Measurements from ENCODE around the gene PPP1R13L.
"Not testable (repeated sequence)": the region's sequence is repeated elsewhere in the genome, so short reads cannot be mapped to it uniquely, and the experiment has no call there.

PPP1R13L gene, protein sequence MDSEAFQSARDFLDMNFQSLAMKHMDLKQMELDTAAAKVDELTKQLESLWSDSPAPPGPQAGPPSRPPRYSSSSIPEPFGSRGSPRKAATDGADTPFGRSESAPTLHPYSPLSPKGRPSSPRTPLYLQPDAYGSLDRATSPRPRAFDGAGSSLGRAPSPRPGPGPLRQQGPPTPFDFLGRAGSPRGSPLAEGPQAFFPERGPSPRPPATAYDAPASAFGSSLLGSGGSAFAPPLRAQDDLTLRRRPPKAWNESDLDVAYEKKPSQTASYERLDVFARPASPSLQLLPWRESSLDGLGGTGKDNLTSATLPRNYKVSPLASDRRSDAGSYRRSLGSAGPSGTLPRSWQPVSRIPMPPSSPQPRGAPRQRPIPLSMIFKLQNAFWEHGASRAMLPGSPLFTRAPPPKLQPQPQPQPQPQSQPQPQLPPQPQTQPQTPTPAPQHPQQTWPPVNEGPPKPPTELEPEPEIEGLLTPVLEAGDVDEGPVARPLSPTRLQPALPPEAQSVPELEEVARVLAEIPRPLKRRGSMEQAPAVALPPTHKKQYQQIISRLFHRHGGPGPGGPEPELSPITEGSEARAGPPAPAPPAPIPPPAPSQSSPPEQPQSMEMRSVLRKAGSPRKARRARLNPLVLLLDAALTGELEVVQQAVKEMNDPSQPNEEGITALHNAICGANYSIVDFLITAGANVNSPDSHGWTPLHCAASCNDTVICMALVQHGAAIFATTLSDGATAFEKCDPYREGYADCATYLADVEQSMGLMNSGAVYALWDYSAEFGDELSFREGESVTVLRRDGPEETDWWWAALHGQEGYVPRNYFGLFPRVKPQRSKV

DNA sequence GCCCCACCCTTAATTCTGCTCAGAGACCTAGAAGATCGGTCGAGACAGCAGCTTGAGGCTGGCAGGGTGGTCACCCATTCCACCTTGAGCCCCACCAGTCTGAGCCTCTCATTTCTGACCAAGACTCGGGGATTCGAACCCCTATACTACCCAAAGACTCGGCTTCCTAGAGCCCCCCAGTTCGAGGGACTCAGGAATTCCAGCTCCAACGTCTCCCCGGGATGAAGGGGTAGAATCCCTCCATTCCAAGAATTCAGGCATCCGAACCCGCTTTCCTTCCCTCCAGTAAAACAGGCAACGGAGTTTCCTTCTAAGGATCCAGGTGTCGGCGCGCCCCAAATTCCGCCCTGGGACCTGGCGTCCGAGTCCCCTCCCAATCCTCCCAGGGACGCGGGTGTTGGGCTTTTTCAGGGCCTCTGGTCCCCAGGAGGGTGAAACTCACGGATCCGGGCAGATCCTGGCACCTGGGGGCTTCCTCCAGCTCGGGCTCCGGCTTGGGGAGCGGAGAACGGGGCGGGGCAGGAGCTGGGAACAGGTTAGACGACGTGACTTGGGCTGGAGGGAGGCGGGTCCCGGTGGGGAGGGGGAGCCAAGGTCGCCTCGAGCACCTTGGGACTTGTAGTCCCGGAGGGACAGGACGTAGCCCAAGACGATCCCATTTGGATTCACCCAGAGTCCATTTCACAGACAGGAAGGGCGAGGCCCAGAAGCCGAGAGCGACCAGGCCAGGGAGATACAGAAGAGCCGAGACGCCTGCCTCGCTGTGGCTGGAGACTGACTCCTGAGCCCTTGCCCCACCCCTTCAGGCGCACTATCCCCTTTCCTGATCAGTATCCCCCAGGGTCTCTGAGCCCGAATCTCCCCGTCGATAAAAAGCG, at the start of gene PPP1R13L:
TSS of gene PPP1R13L (minus strand) at position 513 of the 878 bp plus-strand sequence. CDS start 6,751 bp downstream, outside the sequence.
- no peak for DNase-seq

DNA sequence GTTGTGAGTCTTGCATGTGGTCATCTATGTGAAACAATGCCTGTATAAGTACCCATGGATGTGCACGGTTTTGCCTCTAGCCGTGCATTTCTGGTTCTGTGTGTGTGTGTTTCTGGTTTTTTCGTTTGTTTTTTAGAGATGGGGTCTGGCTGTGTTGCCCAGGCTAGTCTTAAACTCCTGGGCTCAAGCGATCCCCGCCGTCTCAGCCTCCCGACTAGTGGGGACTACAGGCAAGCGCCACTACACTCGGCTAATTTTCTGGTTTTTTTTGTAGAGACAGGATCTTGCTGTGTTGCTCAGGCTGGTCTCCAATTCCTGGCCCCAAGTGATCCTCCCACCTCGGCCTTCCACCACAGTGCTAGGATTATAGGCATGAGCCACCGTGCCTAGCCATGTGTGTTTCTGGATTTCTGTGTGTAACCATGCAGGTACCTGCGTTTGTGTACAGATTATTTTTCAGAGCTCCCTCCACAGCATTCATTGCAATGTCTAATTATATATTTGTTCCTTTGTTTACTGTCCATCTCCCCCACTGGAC, 47.0 kb upstream of the PPP1R13L start:
- DNase-seq, result no peak

DNA sequence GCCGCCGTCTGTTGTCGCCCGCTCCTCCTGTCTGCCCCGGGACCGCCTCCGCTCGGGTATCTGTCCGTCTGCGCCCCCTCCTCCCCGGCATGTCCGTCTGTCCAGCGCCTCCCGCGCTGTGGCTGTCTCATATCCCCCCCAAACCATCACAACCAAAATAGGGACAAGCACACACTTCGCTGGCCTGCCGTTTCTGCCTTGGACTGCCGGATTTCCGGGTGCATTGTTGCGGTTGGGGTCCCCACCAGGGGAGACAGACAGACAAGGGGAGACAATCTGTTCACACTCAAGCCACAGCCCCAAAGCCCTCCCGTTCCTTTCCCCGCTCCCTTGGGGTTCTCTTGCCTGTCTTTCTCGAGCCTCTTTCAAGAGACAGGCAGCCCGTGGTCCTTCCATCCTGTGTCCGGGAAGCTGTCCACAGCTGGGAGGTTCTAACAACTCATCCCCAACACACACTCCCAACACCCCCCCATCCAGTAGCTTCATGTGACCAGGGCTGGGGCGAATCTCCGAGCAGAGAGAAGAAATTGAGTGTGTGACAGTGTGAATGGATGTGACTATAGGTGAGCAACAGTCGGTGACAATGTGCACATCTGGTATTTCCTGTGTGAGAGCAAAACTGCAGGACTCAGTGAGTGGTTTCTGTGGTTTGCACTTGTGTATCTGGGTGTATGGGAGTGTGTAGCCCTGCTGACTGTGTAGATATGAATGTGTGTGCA, 46.4 kb upstream of the PPP1R13L start:
- no peak for DNase-seq

DNA sequence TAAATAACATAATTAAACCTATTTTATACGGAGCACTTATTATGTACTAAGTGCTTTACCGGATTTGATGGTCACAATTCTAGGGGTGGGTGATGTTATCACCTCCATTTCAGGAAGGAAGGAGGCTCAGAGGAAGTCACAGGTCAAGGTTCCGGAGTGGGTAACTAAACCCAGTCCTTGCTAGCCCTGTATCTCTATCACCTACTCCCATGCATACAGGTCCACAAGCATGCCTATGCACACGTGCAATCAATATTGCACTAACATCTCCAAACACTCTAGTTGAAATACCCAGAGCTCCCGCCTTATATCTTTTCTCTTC, 45.1 kb upstream of the PPP1R13L start:
- DNase-seq, result no peak

DNA sequence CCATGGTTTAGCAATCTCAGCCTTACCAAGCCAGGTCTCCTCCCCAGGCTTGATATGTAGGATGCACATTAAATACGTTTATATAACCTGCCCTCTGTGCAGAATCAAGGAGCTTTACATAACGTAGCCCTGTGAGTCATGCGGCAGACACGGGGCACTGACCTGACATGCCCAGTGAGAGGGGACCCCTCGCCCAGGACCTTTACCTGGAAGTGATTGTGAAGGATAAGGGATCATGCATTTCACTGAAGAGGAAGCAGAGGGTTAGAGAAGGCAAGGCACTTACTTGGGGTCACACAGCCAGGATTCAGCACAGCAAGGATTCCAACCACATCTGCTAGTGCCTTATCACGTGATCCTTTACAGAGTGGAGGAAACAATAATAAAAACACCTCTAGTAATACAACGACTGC, 44.0 kb upstream of the PPP1R13L start:
- DNase-seq, result no peak

DNA sequence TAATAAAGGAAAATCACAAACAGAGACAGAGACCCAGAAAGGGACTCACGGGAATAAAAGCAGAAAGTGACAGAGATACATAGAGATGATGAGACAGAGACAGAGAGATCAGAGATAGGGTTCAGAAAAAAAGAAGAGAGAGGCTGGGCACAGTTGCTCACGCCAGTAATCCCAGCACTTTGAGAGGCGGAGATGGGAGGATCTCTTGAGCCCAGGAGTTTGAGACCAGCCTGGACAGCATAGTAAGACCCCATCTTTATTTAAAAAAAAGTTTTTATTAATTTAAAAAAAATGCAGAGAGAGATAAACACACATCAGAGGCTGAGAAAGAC, 43.5 kb upstream of the PPP1R13L start:
- no peak for DNase-seq

DNA sequence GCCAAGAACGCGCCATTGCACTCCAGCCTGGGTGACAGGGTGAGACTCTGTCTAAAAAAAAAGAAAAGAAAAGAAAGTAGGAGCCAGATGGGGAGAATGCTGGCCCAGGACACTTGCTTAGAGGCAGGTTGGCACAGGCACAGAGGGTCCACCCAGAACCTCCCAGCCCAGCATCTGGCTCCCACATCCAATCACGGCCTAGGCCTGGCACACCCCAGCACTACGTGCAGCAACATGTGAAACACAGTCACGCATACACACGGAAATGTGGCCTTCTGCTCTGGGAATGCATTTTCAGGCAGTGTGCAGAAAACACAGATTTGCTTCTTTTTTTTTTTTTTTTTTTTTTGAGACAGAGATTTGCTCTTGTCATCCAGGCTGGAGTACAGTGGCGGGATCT, 42.1 kb upstream of the PPP1R13L start:
- DNase-seq, result peak; percentile 42

DNA sequence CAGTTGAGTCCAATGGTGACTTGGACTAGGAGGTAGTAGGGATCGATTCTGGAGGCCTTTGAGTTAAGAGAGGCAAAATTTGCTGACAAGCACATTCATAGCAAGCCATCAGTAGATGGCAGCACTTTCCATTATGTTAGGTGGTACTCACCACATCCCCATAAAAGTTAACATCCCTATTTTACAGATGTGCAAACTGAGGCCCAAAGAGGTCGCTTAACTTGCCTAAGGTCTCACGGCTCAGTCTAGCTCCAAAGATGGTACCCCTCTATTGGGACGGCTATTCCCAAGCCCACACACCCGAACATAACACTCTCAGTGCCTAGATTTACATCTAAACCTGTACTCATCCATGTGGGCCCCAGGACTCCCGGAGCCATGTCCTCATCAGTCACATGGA, 41.4 kb upstream of the PPP1R13L start:
- DNase-seq, result peak; percentile 19

DNA sequence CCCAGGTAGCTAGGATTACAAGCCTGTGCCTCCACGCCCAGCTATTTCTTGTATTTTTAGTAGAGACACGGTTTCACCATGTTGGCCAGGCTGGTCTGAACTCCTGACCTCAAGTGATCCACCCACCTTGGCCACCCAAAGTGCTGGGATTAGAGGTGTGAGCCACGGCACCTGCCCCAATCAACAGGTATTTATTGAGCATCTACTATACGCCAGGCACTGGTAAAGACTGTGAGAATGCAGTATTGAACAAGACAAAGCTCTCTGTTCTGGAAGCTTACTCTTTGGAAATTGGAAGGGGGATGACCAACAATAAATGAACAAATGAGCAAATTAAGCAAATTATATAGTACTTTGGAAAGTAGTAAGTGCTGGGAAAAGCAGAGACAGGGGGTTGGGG, 40.3 kb upstream of the PPP1R13L start:
- no peak for DNase-seq

DNA sequence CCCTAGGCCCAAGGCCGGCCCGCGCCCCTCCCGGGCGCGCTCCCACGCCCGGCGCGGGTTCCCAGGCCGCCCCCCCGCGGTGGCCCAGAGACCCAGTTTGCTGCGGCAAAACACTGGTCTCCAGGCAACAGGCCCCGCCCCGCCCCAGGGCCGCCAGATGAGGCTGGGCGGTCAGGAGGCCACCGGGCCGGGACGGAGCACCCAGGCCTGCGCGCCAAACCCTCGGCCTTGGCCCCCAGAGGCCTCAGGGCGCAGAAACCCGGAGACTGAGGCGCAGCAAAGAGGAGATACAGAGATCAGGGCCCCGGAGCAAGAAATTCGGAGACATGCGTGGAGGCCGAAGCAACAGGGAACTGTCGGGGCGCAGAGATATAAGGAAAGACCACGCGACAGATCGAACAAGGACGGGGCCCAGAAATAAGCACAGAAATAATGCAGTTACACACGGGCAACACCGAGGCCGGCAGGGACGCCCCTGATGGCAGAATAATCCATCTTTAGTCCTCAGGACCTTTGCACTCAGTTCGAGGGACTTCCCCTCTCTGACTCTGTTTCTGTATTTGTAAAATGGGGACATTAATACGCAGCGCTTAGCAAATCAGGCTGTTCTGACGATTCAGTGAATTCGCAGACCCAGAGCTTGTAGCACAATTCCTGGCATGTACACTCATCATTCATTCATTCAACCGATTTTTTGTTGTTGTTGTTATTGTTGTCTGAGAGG, 39.6 kb upstream of the PPP1R13L start:
- no peak for DNase-seq

DNA sequence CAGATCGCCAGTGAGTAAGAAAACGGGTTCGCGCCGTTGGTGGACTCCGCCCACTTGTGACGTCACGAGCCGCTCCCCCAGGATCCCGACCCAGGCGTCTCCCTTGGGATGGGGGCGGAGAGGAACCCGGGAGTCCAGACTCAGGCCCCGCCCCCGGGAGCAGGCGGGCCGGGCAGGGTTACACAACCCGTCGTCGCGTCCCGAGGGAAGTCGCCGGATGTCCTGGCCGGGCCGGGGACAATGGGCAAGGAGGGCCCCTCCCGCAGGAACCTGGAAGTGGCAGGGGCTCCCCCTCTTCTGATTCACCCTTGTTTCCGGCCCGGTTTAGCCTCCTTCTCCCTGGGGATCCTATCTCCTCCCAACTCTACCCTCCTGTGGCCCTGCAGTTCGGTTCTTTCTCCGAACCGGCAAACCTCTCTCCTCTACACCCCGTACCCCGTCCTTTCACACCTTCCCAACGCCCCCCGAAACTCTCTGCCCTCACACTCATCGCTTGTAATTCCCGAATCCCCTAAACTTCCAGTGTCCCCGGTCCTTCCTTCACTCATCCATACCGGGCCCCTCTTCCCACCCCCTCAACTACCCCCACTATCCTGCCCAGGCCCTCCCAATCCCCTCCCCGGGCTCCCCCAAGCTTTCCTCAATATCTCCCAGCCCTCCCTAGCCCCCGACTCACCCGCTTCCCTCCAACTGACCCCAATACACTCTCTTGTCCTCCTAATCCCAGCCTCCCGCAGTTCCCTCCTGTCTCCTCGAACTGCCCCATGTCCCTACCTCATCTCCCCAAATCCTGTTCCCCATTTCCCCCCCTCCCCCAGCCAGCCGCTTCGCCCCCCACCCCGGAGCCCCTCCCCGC, 38.8 kb upstream of the PPP1R13L start:
- peak; percentile 46 for DNase-seq

DNA sequence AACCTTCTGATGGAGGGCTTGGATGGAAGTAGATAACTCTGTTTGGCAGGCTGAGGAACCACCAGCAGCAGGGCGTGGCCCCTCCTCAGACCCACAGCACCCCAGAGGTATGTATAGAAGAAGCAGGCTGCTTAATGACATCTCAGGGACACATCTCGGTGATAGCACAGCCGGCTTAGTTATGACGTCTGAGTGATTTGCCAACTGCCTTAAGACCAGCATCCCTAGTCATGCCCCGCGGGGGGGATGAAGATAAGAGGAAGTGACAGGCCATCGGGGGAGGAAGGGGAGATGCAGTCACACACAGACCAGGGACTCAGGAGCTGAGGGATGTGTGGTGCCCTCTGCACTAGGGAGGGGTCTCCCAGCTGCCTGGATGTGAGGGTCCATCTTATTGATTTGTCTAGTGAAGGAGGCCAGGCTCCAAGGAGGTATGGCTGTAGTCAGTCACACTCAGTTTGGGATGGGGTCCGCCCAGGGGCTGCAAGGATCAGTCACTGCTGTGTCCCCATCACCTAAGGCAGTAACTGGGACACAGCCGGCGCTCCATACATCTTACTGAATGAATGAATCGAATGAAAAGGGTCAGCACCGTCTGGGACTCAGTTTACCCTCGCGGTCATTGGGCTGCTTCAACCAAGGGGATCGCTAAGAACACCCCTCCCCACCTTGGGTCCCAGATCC, 38.1 kb upstream of the PPP1R13L start:
- no peak for DNase-seq

DNA sequence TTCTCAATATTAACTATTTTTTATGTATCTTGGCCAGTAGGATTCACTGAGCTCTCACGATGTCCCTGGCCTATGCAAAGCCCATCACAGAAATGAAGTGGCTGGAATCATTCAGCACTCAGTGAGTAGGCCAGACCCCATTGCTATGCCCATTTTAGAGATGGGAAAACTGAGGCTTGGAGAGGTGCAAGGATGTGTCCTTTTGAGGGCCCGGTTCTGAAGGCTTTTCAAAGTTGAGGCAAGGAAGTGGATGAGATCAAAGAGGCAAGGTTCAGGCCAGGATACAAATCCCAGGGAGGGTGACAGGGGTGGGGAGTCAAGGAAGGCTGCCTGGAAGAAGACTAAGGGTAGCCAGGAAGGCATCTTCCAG, 37.5 kb upstream of the PPP1R13L start:
- no peak for DNase-seq

DNA sequence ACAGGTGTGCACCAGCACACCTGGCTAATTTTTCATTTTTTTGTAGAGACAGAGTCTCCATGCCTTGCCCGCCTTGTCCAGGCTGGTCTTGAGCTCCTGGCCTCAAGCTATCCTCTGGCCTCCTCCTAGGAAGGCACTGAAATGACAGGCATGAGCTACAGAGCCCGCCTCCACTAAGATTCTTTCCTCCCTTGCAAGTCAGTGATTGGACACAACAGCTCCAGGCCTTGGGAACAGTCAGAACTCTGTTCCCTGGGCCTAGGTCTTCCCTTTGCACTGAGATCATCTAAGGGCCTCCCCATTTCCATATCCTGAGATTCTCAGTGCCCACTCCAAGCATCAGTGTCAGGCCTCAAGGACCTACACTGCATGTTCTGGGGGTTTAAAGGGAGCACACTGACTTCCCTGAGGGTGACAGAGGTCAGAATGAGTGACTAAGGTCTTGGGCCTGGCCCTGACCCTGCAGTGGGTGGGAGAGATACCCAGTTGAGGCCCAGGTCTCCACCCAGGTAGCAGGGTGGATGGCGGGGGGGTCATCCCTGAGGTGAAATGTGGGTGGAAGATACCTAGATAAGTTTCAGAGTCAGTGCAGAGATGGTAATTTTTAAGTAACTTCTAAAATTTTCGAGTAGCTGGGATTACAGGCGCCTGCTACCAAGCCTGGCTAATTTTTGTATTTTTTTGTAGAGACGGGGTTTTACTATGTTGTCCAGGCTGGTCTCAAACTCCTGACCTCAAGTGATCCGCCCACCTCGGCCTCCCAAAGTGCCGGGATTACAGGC, 36.2 kb upstream of the PPP1R13L start:
- DNase-seq, result no peak

DNA sequence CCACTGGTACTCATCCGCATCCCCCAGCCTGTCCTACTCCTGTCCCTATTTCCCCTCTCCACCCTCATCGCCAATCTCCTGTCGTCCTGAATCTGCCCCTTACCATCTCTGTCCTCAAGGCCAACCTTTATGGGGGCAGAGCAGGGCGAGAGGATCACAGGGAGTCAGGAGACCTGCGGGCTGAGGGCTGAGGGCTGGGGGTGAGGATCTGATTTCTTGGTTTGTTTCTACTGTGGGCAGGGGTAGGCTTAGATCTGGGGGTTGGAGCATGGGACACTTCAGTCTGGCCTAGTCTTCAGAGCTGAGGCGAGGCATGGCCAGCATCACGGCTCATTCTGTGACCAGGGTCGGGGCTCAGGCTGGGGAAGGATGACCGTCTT, 35.4 kb upstream of the PPP1R13L start:
- DNase-seq, result no peak

DNA sequence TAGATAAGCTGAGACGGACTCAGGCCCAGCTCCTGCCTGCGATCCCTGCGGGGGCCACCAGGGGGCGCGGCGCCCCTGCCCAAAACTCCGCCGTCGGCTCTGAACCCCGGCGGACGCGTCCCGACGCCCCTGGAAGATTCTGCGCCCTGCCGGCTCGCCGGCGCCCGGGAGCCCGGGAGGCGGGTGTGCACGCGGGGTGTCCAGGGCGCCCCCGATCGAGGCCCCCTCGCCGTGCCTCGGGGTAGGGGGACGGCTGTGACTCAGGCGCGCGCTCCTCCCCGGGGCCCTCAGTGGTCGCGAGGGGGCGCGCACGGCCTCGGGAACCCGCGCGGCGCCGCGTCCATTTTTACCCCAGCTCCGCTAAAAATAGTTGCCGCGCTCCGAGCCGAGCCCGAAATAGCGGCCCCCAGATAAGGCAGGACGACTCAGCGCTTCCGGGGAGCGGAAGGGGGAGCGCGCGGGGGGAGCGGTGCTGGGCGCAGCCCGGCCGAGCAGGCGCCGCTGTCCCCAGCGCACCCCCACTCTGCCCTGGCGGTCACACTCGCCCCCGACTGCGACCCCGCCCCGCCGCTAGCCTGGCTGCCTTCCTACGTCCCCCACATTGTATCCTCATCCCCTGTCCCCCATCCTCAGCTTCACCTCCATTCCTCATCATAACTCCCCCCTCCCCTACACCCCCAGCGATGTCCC, 34.8 kb upstream of the PPP1R13L start:
- DNase-seq, result peak; percentile 19

DNA sequence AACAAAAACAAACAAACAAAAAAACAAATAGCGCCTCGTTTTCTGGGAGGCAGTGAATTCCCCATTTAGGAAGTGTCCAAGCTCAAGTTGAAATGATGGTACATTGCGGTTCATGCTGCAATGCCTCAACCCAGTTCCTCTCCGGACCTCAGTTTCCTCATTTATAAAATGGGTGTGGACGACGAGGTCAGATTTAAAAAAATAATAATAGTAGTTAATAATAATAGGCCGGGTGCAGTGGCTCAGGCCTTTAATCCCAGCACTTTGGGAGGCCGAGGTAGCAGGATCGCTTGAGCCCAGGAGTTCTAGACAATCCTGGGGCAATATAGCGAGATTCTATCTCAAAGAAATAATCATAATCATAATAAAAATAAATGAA, 34.3 kb upstream of the PPP1R13L start:
- no peak for DNase-seq

DNA sequence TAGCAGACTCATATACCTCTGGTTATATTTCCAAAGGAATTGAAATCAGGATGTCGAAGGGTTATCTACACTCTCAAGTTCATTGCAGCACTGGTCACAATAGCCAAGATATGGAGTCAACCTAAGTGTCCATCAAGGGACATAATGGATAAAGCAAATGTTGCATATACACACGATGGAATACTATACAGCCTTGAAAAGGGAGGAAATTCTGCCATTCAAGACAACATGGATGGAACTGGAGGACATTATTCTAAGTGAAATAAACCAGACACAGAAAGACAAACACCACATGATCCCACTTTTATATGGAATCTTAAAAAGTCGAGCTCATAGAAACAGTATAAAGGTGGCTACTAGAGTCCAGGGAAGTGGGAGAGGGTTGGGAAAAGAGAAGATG, 32.5 kb upstream of the PPP1R13L start:
- DNase-seq, result no peak

DNA sequence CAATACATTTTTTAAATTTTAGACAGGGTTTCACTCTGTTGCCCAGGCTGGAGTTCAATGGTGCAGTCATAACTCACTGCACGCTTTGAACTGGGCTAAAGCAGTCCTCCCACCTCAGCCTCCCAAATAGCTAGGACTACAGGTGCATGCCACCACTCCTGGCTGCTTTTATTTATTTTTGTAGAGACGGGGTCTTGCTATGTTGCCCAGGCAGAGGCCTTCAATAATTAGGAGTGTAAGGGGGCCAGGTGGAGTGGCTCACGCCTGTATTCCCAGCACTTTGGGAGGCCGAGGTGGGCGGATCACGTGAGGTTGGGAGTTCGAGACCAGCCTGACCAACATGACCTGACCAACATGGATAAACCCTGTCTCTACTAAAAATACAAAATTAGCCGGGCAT, 27.7 kb upstream of the PPP1R13L start:
- not testable (repeated sequence) for DNase-seq
